Measurements from ENCODE around the gene ISY1.

DNA sequence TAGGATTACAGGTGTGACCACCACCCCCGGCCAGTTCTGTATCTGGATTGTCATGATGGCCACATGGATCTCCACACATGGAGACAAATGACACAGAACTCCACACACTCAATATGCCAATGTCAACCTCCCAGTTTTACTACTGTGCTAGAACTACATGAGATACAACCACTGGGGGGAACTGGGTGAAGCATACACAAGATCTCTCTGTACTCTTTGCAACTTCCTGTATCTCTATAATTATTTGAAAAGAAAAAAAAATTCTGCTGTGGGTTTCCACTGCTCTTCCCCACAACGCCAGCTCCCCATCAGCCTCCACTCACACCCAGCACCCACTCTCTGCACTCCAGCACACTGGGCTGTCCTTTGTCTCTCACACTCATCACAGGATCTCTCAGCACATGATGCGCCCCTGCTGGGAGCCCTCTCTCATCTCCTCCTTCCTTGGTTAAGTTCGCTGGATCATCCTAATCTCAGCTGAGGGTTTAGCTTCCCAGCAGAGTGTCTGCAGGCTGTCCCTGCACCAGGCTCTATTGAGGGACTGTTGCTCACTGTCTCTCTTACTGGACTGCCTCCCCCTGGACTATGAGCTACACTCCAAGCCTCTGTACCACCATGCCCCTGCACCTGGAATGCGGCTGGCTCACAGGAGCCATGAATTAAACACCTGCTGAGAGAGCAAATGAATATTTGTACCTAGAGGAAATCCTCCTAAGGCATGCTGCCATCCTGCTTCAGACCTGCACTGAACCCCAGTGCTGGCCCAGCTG, 28.6 kb downstream of the ISY1 start:
- TF ChIP-seq, protein P1, sequence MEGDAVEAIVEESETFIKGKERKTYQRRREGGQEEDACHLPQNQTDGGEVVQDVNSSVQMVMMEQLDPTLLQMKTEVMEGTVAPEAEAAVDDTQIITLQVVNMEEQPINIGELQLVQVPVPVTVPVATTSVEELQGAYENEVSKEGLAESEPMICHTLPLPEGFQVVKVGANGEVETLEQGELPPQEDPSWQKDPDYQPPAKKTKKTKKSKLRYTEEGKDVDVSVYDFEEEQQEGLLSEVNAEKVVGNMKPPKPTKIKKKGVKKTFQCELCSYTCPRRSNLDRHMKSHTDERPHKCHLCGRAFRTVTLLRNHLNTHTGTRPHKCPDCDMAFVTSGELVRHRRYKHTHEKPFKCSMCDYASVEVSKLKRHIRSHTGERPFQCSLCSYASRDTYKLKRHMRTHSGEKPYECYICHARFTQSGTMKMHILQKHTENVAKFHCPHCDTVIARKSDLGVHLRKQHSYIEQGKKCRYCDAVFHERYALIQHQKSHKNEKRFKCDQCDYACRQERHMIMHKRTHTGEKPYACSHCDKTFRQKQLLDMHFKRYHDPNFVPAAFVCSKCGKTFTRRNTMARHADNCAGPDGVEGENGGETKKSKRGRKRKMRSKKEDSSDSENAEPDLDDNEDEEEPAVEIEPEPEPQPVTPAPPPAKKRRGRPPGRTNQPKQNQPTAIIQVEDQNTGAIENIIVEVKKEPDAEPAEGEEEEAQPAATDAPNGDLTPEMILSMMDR (IDR thresholded peaks at IDR 0.05), result no peak
- no peak for TF ChIP-seq POLR2A (IDR thresholded peaks at IDR 0.05)

Data from esophagus squamous epithelium (tissue), 4 donors.